OCI-LY1 (cell line): Measurements from ENCODE around the gene COL6A3.

Experiments
- H2AFZ ChIP-seq: fragments of 200-600 bp; sonication (generic), shearing (Covaris generic); 2 replicates; pipeline ENCODE4 v1.6.0; 2014; ENCODE audit warnings: antibody characterized with exemption, mild to moderate bottlenecking, low read length
- H3F3A ChIP-seq: fragments of 200-600 bp; sonication (generic), shearing (Covaris generic); 2 replicates; pipeline ENCODE4 v1.6.0; 2014; ENCODE audit warnings: mild to moderate bottlenecking, antibody characterized with exemption, low read length, moderate library complexity; ENCODE audit not compliant: insufficient read depth
- H3K27ac ChIP-seq: fragments of 200-600 bp; sonication (generic); 2 replicates; pipeline ENCODE4 v1.5.1; 2014; ENCODE audit warnings: low read length, mixed run types, mild to moderate bottlenecking, low read depth; ENCODE audit not compliant: poor library complexity, severe bottlenecking
- H3K27me3 ChIP-seq: fragments of 200-600 bp; sonication (generic); 2 replicates; pipeline ENCODE4 v1.6.0; 2014; ENCODE audit warnings: antibody characterized with exemption, mild to moderate bottlenecking, low read length, moderate library complexity; ENCODE audit not compliant: insufficient read depth
- H3K36me3 ChIP-seq: fragments of 200-600 bp; sonication (generic); 2 replicates; pipeline ENCODE4 v1.6.1; 2014; ENCODE audit warnings: mild to moderate bottlenecking, antibody characterized with exemption, low read length, moderate library complexity, mixed read lengths; ENCODE audit not compliant: insufficient read depth
- H3K4me1 ChIP-seq: fragments of 200-600 bp; sonication (generic); 2 replicates; pipeline ENCODE4 v1.5.1; 2014; ENCODE audit warnings: mild to moderate bottlenecking, low read length, moderate library complexity; ENCODE audit not compliant: insufficient read depth, severe bottlenecking
- H3K4me2 ChIP-seq: fragments of 200-600 bp; sonication (generic), shearing (Covaris generic); 2 replicates; pipeline ENCODE4 v1.6.1; 2014; ENCODE audit warnings: low read length
- H3K4me3 ChIP-seq: fragments of 200-600 bp; sonication (generic); 2 replicates; pipeline ENCODE4 v1.5.1; 2014; ENCODE audit warnings: low read length, low read depth, mild to moderate bottlenecking, mixed read lengths; ENCODE audit not compliant: poor library complexity, severe bottlenecking
- H3K79me2 ChIP-seq: fragments of 200-600 bp; shearing (Covaris generic); 2 replicates; pipeline ENCODE4 v1.6.1; 2016; ENCODE audit warnings: mixed run types, low read length, mixed read lengths; ENCODE audit not compliant: insufficient read depth
- H3K9ac ChIP-seq: fragments of 200-600 bp; sonication (generic), shearing (Covaris generic); 2 replicates; pipeline ENCODE4 v1.6.1; 2014; ENCODE audit warnings: mild to moderate bottlenecking, low read length, mixed read lengths
- H3K9me2 ChIP-seq: fragments of 200-600 bp; sonication (generic), shearing (Covaris generic); 2 replicates; pipeline ENCODE4 v1.6.1; 2014; ENCODE audit warnings: low read depth, mild to moderate bottlenecking, low read length, mixed read lengths
- H3K9me3 ChIP-seq: fragments of 200-600 bp; shearing (Covaris generic); 2 replicates; pipeline ENCODE4 v1.6.1; 2014; ENCODE audit warnings: low read length, mixed read lengths
- H4K20me1 ChIP-seq: fragments of 200-600 bp; sonication (generic), shearing (Covaris generic); 2 replicates; pipeline ENCODE4 v1.6.0; 2016; ENCODE audit warnings: mild to moderate bottlenecking, low read length; ENCODE audit not compliant: insufficient read depth
- CTCF ChIP-seq: fragments of 200-600 bp; sonication (generic), shearing (Covaris generic); IDR thresholded peaks from 2 replicates; pipeline ENCODE4 v1.5.1; 2017; ENCODE audit warnings: mild to moderate bottlenecking, antibody characterized with exemption, low read length, moderate library complexity, mixed read lengths
- EZH2 ChIP-seq: fragments of 200-600 bp; sonication (generic), shearing (Covaris generic); IDR thresholded peaks from 2 replicates; pipeline ENCODE4 v1.8.0; 2017; ENCODE audit warnings: borderline replicate concordance, mixed run types, mild to moderate bottlenecking, antibody characterized with exemption, low read length, moderate library complexity, mixed read lengths

The COL6A3 gene

GRCh38 chr2:237324405-237324831, 89.5 kb downstream of the COL6A3 start:
- H3K9ac ChIP-seq, result no peak overlapping the region
- H3K79me2 ChIP-seq, result no peaks in the 10 kb centered on the region
- no peak overlapping the region for H2AFZ ChIP-seq
- no peaks in the 10 kb centered on the region for H4K20me1 ChIP-seq
- TF ChIP-seq CTCF, result no peak
- no peak overlapping the region for H3K4me2 ChIP-seq
- no peaks in the 10 kb centered on the region for H3K36me3 ChIP-seq
- H3K4me3 ChIP-seq, result no peak overlapping the region
- H3K4me1 ChIP-seq, result no peaks in the 10 kb centered on the region
- no peaks in the 10 kb centered on the region for H3K27me3 ChIP-seq
- no peaks in the 10 kb centered on the region for H3K9me2 ChIP-seq
- H3K27ac ChIP-seq, result no peak overlapping the region
- H3F3A ChIP-seq, result no peaks in the 10 kb centered on the region
- no peaks in the 10 kb centered on the region for H3K9me3 ChIP-seq

- Histone ChIP-seq H3K9ac (no peak overlapping the region), H3K27ac (no peak overlapping the region), H3K4me2 (no peak overlapping the region), H3F3A (no peaks in the 10 kb centered on the region), H3K4me1 (no peaks in the 10 kb centered on the region), H3K36me3 (no peaks in the 10 kb centered on the region), H3K9me2 (no peaks in the 10 kb centered on the region), H3K27me3 (no peaks in the 10 kb centered on the region), H3K79me2 (no peaks in the 10 kb centered on the region), H2AFZ (no peak overlapping the region), H4K20me1 (no peaks in the 10 kb centered on the region), H3K9me3 (no peaks in the 10 kb centered on the region), H3K4me3 (no peak overlapping the region)
- TF ChIP-seq EZH2 (no peak), CTCF (no peak)
Measured at GRCh38 chr2:237323656-237324055, 90.3 kb downstream of the COL6A3 start.

- no peaks in the 10 kb centered on the region for H3K36me3 ChIP-seq
- TF ChIP-seq CTCF, result peak; percentile 41; the same call in 1 of the 2 replicates
- no peak for TF ChIP-seq EZH2
- H3K4me1 ChIP-seq, result no peaks in the 10 kb centered on the region
- H4K20me1 ChIP-seq, result no peaks in the 10 kb centered on the region
- no peaks in the 10 kb centered on the region for H3F3A ChIP-seq
- H3K9me3 ChIP-seq, result no peaks in the 10 kb centered on the region
- H3K9me2 ChIP-seq, result no peaks in the 10 kb centered on the region
- no peak overlapping the region for H3K4me3 ChIP-seq
- H3K4me2 ChIP-seq, result no peak overlapping the region
- H2AFZ ChIP-seq, result no peak overlapping the region
- no peak overlapping the region for H3K9ac ChIP-seq
- H3K27me3 ChIP-seq, result no peaks in the 10 kb centered on the region
- no peaks in the 10 kb centered on the region for H3K79me2 ChIP-seq
- H3K27ac ChIP-seq, result no peak overlapping the region
Measured at GRCh38 chr2:237322564-237322963, 91.4 kb downstream of the COL6A3 start.
